GM12864 (cell line): Measurements from ENCODE around the gene LTBP1.

Experiments used
- DNase-seq: peaks from one replicate; pipeline ENCODE4 v3.0.0-alpha.2; 2011; ENCODE audit warnings: low read depth
- H3K4me3 ChIP-seq: 2 replicates; pipeline ENCODE4 v1.5.1; 2011; ENCODE audit warnings: mild to moderate bottlenecking, low read depth, low read length, control low read depth
- CTCF ChIP-seq: IDR thresholded peaks from 2 replicates; pipeline ENCODE4 v1.5.1; 2011; ENCODE audit warnings: low read depth, mild to moderate bottlenecking, moderate library complexity, low read length, control low read depth, inconsistent platforms; ENCODE audit errors: missing control alignments

The LTBP1 gene

GRCh38 chr2:32986480-32986879, 39.7 kb downstream of the LTBP1 start:
- no peak overlapping the region for H3K4me3 ChIP-seq
- DNase-seq = no peak
- no peak for TF ChIP-seq CTCF

GRCh38 chr2:32988525-32988924, 41.8 kb downstream of the LTBP1 start:
- H3K4me3 ChIP-seq = no peak overlapping the region
- DNase-seq = no peak
- TF ChIP-seq CTCF = no peak

- DNase-seq = no peak
- H3K4me3 ChIP-seq = no peak overlapping the region
- no peak for TF ChIP-seq CTCF
Measured at GRCh38 chr2:32990556-32990955, 43.8 kb downstream of the LTBP1 start.

- no peak for TF ChIP-seq CTCF
- no peak for DNase-seq
- no peak overlapping the region for H3K4me3 ChIP-seq
Measured at GRCh38 chr2:32991091-32991845, 44.5 kb downstream of the LTBP1 start.

- DNase-seq = no peak
- no peak overlapping the region for H3K4me3 ChIP-seq
- no peak for TF ChIP-seq CTCF
Measured at GRCh38 chr2:32993005-32993539, 46.3 kb downstream of the LTBP1 start.

- H3K4me3 ChIP-seq = no peak overlapping the region
- no peak for TF ChIP-seq CTCF
Measured at GRCh38 chr2:32997705-32998104, 51.0 kb downstream of the LTBP1 start.

GRCh38 chr2:33000986-33001385, 54.2 kb downstream of the LTBP1 start:
- TF ChIP-seq CTCF = no peak
- no peak overlapping the region for H3K4me3 ChIP-seq
- DNase-seq = no peak

More at GRCh38 chr2:32997705-32998104, 51.0 kb downstream of the LTBP1 start:
- no peak for DNase-seq
